GM12878 (cell line): ENCODE measurements around the gene MEX3C. TPM values are rescaled to one million over a fixed set of nuclear protein-coding genes. Genes with fewer than 3 reads are reported as not detected.

Experiments
- ASH2L ChIP-seq: fragments of 300-600, 200-600 bp; sonication (generic); IDR thresholded peaks from 2 replicates; pipeline ENCODE4 v1.6.1; 2017; ENCODE audit warnings: low read depth, mild to moderate bottlenecking, borderline replicate concordance
- BHLHE40 ChIP-seq, 2 experiments: fragments of 450-650 bp in 1 of 2; IDR thresholded peaks; 2 replicates each; pipeline ENCODE4 v1.6.1; 2011 to 2017; ENCODE audit warnings: low read depth in 2 of 2, borderline replicate concordance in 1 of 2, improper control_type of control experiment in 1 of 2, low read length in 1 of 2, mild to moderate bottlenecking in 1 of 2
- BRCA1 ChIP-seq: IDR thresholded peaks from 2 replicates; pipeline ENCODE4 v1.6.1; 2011; ENCODE audit warnings: low read depth, low read length, improper control_type of control experiment
- GATAD2B ChIP-seq: fragments of 450-650 bp; conservative IDR thresholded peaks from 2 replicates; pipeline ENCODE4 v1.6.1; 2017; ENCODE audit warnings: low read depth, mild to moderate bottlenecking, moderate library complexity
- IKZF1 ChIP-seq: fragments of 450-650 bp; conservative IDR thresholded peaks from 2 replicates; pipeline ENCODE4 v1.6.1; 2017; ENCODE audit warnings: antibody characterized with exemption, mild to moderate bottlenecking
- JUND ChIP-seq: IDR thresholded peaks from 2 replicates; pipeline ENCODE4 v1.6.1; 2012; ENCODE audit warnings: low read depth, mild to moderate bottlenecking, low read length, improper control_type of control experiment, moderate library complexity
- MXI1 ChIP-seq: fragments of 150-350 bp; IDR thresholded peaks from 2 replicates; pipeline ENCODE4 v1.6.1; 2011; ENCODE audit warnings: low read depth, mild to moderate bottlenecking, inconsistent platforms, low read length, improper control_type of control experiment
- NR2C2 ChIP-seq: IDR thresholded peaks from 2 replicates; pipeline ENCODE4 v1.6.1; 2011; ENCODE audit warnings: borderline replicate concordance, low read depth; ENCODE audit not compliant: control insufficient read depth, insufficient read length
- POLR2A ChIP-seq: IDR thresholded peaks from 2 replicates; pipeline ENCODE4 v1.6.1; 2011; ENCODE audit warnings: low read depth, mild to moderate bottlenecking, low read length
- POLR2AphosphoS2 ChIP-seq: IDR thresholded peaks from 2 replicates; pipeline ENCODE4 v1.6.1; 2011; ENCODE audit warnings: low read depth, mild to moderate bottlenecking, low read length, improper control_type of control experiment, moderate library complexity
- POLR2AphosphoS5 ChIP-seq: IDR thresholded peaks from 2 replicates; pipeline ENCODE4 v1.6.1; 2011; ENCODE audit warnings: mild to moderate bottlenecking, low read length, inconsistent platforms
- POU2F2 ChIP-seq: IDR thresholded peaks from 3 replicates; pipeline ENCODE4 v1.6.1; 2011; ENCODE audit warnings: low read depth, mild to moderate bottlenecking, low read length, borderline replicate concordance
- RB1 ChIP-seq: fragments of 450-650 bp; formaldehyde crosslinking; IDR thresholded peaks from 2 replicates; pipeline ENCODE4 v1.6.1; 2017; ENCODE audit warnings: mild to moderate bottlenecking, borderline replicate concordance
- SIN3A ChIP-seq: IDR thresholded peaks from 2 replicates; pipeline ENCODE4 v1.6.1; 2012; ENCODE audit warnings: low read depth, low read length, improper control_type of control experiment
- SREBF2 ChIP-seq: IDR thresholded peaks from 2 replicates; pipeline ENCODE4 v1.6.1; 2012; ENCODE audit warnings: mild to moderate bottlenecking, low read length
- TCF12 ChIP-seq: IDR thresholded peaks from 2 replicates; pipeline ENCODE4 v1.6.1; 2011; ENCODE audit warnings: low read depth, mild to moderate bottlenecking, low read length
- YY1 ChIP-seq: IDR thresholded peaks from 2 replicates; pipeline ENCODE4 v1.6.1; 2011; ENCODE audit warnings: low read depth, mild to moderate bottlenecking, low read length
- ZBED1 ChIP-seq: IDR thresholded peaks from 2 replicates; pipeline ENCODE4 v1.6.1; 2016; ENCODE audit warnings: borderline replicate concordance
- ZNF274 ChIP-seq: IDR thresholded peaks from one replicate; pipeline ENCODE4 v1.8.0; 2011; ENCODE audit not compliant: insufficient read length, insufficient read depth
- ZNF384 ChIP-seq: IDR thresholded peaks from 2 replicates; pipeline ENCODE4 v1.6.1; 2012; ENCODE audit warnings: low read depth, mild to moderate bottlenecking, low read length, improper control_type of control experiment, borderline replicate concordance
- polyA plus RNA-seq, 11 experiments: library from polyadenylated mRNA; depleted of rRNA in 4 of 11; unstranded in 6 of 11; stranded (reverse) in 5 of 11; fragments of >200 nt; fragmentation: Nextera tagmentation in 4 of 11; fragmentation: Illumina TruSeq in 1 of 11; extraction: Ambion mirVana in 4 of 11; extraction: Trizol in 1 of 11; gene quantifications; 1 replicate in 1 of 11; 2 replicates in 10 of 11; pipeline versions ENCODE4 v1.2.1 to v1.2.3, GENCODE V29; 2011 to 2016; ENCODE audit warnings: inconsistent platforms in 2 of 11, missing spikeins in 2 of 11, low read depth in 1 of 11
- total RNA-seq, 4 experiments: library from RNA; depleted of rRNA in 3 of 4; stranded (reverse); fragments of >200 nt in 3 of 4; fragmentation: Illumina TruSeq in 1 of 4; extraction: Trizol in 1 of 4; gene quantifications; 2 replicates each; pipeline versions ENCODE4 v1.2.1 to v1.2.3, GENCODE V29; 2013 to 2021

Gene MEX3C
- total and polyA plus RNA-seq, 10 of the 15 experiments (the other 5 are each of a cell fraction or from before 2014, with no cell fraction given), result 6.7 to 48.8 (median 21.3) TPM

DNA sequence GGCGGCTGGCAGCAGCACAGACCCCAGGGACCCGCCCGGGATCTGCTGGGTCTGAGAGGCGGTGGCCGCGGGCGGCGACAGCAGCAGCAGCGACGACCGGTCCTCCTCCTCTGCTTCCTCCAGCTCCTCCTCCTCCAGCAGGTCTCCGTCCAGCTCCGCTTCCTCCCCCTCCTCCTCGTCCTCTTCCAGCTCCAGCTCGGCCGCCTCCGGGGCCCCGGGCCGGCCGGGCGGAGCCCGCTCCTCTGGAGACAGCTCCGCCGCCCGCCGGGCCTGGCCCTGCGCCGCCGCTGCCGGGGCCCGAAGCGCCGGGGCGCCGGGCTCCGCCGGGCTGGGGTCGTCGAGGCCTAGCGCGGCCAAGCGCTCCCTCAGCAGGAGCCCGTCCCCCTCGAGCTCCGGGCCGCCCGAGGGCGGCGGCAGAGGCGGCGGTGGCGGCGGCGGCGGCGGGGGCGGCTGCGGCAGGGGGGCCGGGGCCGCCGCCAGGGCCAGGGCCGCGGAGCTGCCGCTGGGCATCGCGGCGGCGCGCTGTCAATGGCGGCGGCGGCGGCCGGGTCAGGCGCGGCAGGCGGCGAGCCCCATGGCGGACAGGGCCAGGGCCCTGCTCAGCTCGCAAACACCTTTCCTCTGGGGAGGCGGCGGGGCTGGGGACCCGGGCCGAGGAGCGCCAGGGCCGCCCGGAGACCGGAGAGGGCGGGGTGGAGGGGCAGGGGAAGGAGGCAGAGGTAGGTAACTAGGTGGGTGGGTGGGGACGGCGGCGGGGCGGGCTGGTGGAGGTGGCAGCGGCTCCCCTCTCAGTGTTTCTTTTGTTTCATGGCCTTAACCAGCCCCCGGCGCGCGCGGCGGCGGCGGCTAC is 445 bp downstream of the MEX3C start (continued):
- TF ChIP-seq BHLHE40 (IDR thresholded peaks at IDR 0.05; ENCODE audit: borderline replicate concordance in 1 of 2, low read depth in 2 of 2, low read length in 1 of 2), result 0 out of 4 replicates have a peak, but pooled peaks of 1 of the 2 experiments have one; percentile 3
- no peak for TF ChIP-seq ZNF384
- 0 out of 2 replicates have a peak, but pooled peaks have one; percentile 48 for TF ChIP-seq RB1
- peak; percentile 48 for TF ChIP-seq IKZF1
- TF ChIP-seq BRCA1, result no peak
- TF ChIP-seq JUND, result no peak
- TF ChIP-seq POLR2AphosphoS2, result 0 out of 2 replicates have a peak, but pooled peaks have one; percentile 15
- peak; percentile 59 for TF ChIP-seq POLR2A
- TF ChIP-seq SIN3A, result peak; percentile 25; the same call in 1 of the 2 replicates
- no peak for TF ChIP-seq TCF12
- no peak for TF ChIP-seq ASH2L
- TF ChIP-seq SREBF2, result no peak
- peak; percentile 87 for TF ChIP-seq YY1
- TF ChIP-seq POLR2AphosphoS5, result no peak
- TF ChIP-seq NR2C2, result no peak
- no peak for TF ChIP-seq POU2F2
- no peak for TF ChIP-seq MXI1
- no peak for TF ChIP-seq ZNF274
- TF ChIP-seq ZBED1, result no peak
- no peak for TF ChIP-seq GATAD2B
